Measurements from ENCODE around the gene NTN1.

DNA sequence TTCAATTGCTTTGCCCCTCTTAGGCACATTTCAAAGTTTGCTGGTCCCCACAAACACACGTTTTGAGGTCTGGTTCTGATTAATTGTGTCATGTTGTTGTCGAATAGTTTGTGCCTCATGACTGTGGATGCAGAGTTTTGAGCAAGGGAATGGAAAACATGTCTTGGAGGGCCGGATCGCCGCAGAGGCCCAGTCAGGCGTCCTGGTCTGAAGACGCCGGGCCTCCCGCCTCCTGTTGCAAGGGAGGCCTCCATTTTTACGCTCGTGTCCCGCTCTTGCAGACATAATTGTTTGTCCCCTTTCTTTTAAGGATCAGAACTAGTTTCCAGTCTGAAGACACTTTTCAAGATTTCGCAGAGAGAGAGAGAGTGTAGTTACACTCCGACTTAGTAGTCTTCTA is 3.2 kb downstream of the NTN1 start:
- TF ChIP-seq GATA2 (IDR thresholded peaks at IDR 0.05; ENCODE audit: low read depth, low read length) (no peak), GATA3 (IDR thresholded peaks at IDR 0.05; ENCODE audit: low read depth, low read length) (no peak)
